IMR-90 (cell line): ENCODE data around the gene TAF7. TPM values are rescaled to one million over a fixed set of nuclear protein-coding genes. Genes with fewer than 3 reads are reported as not detected.
"Not testable (repeated sequence)": the region's sequence is repeated elsewhere in the genome, so short reads cannot be mapped to it uniquely, and the experiment has no call there.

Experiments used
- ATAC-seq: fragments of 200-7000 bp; cut with Tn5 transposase; 2 replicates; pipeline ENCODE4 v1.9.1; 2020; ENCODE audit warnings: low read depth, mild to moderate bottlenecking, moderate library complexity
- BruUV-seq: library from RNA; stranded (reverse); fragments of 400-500 nt; replicated peaks from 2 replicates; lab custom pipeline; 2021; lab: Mats Ljungman, UMichigan
- CTCF ChIA-PET: fragments of 300-600 bp; formaldehyde crosslinking; extraction: SDS; loops from one replicate; lab custom pipeline; 2021; ENCODE audit warnings: antibody characterized with exemption; lab: Yijun Ruan, JAX
- POLR2A ChIA-PET: fragments of 300-600 bp; sonication (Branson Sonifier 250); formaldehyde crosslinking; loops from one replicate; lab custom pipeline; 2022; ENCODE audit warnings: antibody characterized with exemption; ENCODE audit not compliant: unreplicated experiment; lab: Charles Lee
- DNase-seq: peaks from one replicate; pipeline ENCODE4 v3.0.0; 2013
- H2AFZ ChIP-seq: replicated peaks from 2 replicates; pipeline ENCODE3; 2013; ENCODE audit warnings: low read length, mild to moderate bottlenecking; ENCODE audit not compliant: poor library complexity
- H2AK5ac ChIP-seq: 2 replicates; pipeline ENCODE4 v1.6.1; 2013; ENCODE audit warnings: low read depth, low read length, inconsistent platforms
- H2AK9ac ChIP-seq: replicated peaks from 2 replicates; pipeline ENCODE3; 2013; ENCODE audit warnings: mild to moderate bottlenecking, low read depth, low read length, moderate library complexity; ENCODE audit not compliant: poor library complexity
- H2BK120ac ChIP-seq: 2 replicates; pipeline ENCODE4 v1.6.1; 2013; ENCODE audit warnings: low read depth, low read length, inconsistent platforms
- H2BK15ac ChIP-seq: 3 replicates; pipeline ENCODE4 v1.6.1; 2013; ENCODE audit warnings: low read depth, low read length, inconsistent platforms
- H2BK20ac ChIP-seq: 2 replicates; pipeline ENCODE4 v1.6.1; 2013; ENCODE audit warnings: low read depth, mild to moderate bottlenecking, inconsistent platforms, low read length, moderate library complexity
- H2BK5ac ChIP-seq: 2 replicates; pipeline ENCODE4 v1.6.1; 2013; ENCODE audit warnings: mild to moderate bottlenecking, low read depth, low read length, inconsistent platforms; ENCODE audit not compliant: poor library complexity, severe bottlenecking
- H3K14ac ChIP-seq: replicated peaks from 2 replicates; pipeline ENCODE4 v1.6.1; 2013; ENCODE audit warnings: low read depth, low read length, inconsistent platforms
- H3K18ac ChIP-seq: 2 replicates; pipeline ENCODE4 v1.6.1; 2013; ENCODE audit warnings: low read depth, low read length, control low read depth
- H3K23ac ChIP-seq: 2 replicates; pipeline ENCODE4 v1.6.1; 2013; ENCODE audit warnings: low read depth, low read length, inconsistent platforms
- H3K27ac ChIP-seq: 2 replicates; pipeline ENCODE4 v1.5.1; 2013; ENCODE audit warnings: mild to moderate bottlenecking, control low read depth, low read length; ENCODE audit not compliant: insufficient read depth
- H3K27me3 ChIP-seq: 2 replicates; pipeline ENCODE4 v1.6.1; 2013; ENCODE audit warnings: low read length; ENCODE audit not compliant: control insufficient read depth, insufficient read depth
- H3K36me3 ChIP-seq: 2 replicates; pipeline ENCODE4 v1.6.1; 2013; ENCODE audit warnings: low read length, mixed read lengths; ENCODE audit not compliant: control insufficient read depth, insufficient read depth
- H3K4ac ChIP-seq: 2 replicates; pipeline ENCODE4 v1.6.1; 2013; ENCODE audit warnings: low read depth, low read length, inconsistent platforms
- H3K4me1 ChIP-seq: 2 replicates; pipeline ENCODE4 v1.6.1; 2013; ENCODE audit warnings: low read length, mixed read lengths; ENCODE audit not compliant: control insufficient read depth, insufficient read depth
- H3K4me2 ChIP-seq: 2 replicates; pipeline ENCODE4 v1.6.1; 2013; ENCODE audit warnings: low read depth, mild to moderate bottlenecking, control low read depth, low read length, moderate library complexity
- H3K4me3 ChIP-seq: 2 replicates; pipeline ENCODE4 v1.5.1; 2013; ENCODE audit warnings: low read depth, mild to moderate bottlenecking, control low read depth, low read length, moderate library complexity; ENCODE audit not compliant: insufficient read depth
- H3K56ac ChIP-seq: 2 replicates; pipeline ENCODE4 v1.6.1; 2013; ENCODE audit warnings: low read length, inconsistent platforms; ENCODE audit not compliant: insufficient read depth; ENCODE audit errors: extremely low read depth
- H3K79me1 ChIP-seq, 2 experiments: 2 replicates each; pipeline ENCODE4 v1.6.1; 2013; ENCODE audit warnings: low read length in 2 of 2, inconsistent platforms in 1 of 2, low read depth in 1 of 2
- H3K9ac ChIP-seq: 2 replicates; pipeline ENCODE4 v1.6.1; 2013; ENCODE audit warnings: low read depth, low read length, control low read depth
- H3K9me1 ChIP-seq: 2 replicates; pipeline ENCODE4 v1.6.1; 2013; ENCODE audit warnings: low read length, inconsistent platforms; ENCODE audit not compliant: insufficient read depth
- H3K9me3 ChIP-seq: 2 replicates; pipeline ENCODE4 v1.6.1; 2013; ENCODE audit warnings: low read length; ENCODE audit not compliant: control insufficient read depth, insufficient read depth
- H4K20me1 ChIP-seq: 2 replicates; pipeline ENCODE4 v1.6.1; 2013; ENCODE audit warnings: low read length, inconsistent platforms; ENCODE audit not compliant: insufficient read depth
- H4K5ac ChIP-seq: 2 replicates; pipeline ENCODE4 v1.6.1; 2013; ENCODE audit warnings: mild to moderate bottlenecking, low read depth, low read length, control low read depth
- H4K8ac ChIP-seq, 2 experiments: 2 replicates each; pipeline ENCODE4 v1.6.1; 2013; ENCODE audit warnings: low read depth in 2 of 2, low read length in 2 of 2, control low read depth in 1 of 2, inconsistent platforms in 1 of 2
- H4K91ac ChIP-seq: 2 replicates; pipeline ENCODE4 v1.6.1; 2013; ENCODE audit warnings: low read depth, low read length, inconsistent platforms; ENCODE audit not compliant: insufficient read depth
- POLR2A ChIP-seq: IDR thresholded peaks from 2 replicates; pipeline ENCODE4 v1.6.1; 2012; ENCODE audit warnings: mild to moderate bottlenecking, low read depth, low read length
- SMC3 ChIP-seq: fragments of 150-350 bp; IDR thresholded peaks from 2 replicates; pipeline ENCODE4 v1.6.1; 2016; ENCODE audit warnings: low read depth, mild to moderate bottlenecking, antibody characterized with exemption, low read length, moderate library complexity
- WGBS, 2 experiments: methylation state at CpG; one replicate each; pipeline versions ENCODE4 v1.1.5 to v1.1.7; 2013; ENCODE audit warnings: missing lambda C conversion rate in 2 of 2; ENCODE audit not compliant: insufficient read length in 1 of 2; ENCODE audit errors: extremely low coverage in 2 of 2; 5-methylcytosine and 5-hydroxymethylcytosine counted together
- dilution Hi-C: fragments of 300-500 bp; cut with HindIII; formaldehyde crosslinking; loops from one replicate; pipeline ENCODE4 v1.14.3; 2018; ENCODE audit warnings: low sequenced_read_pairs; ENCODE audit not compliant: unreplicated experiment
- in situ Hi-C: fragments of 300-500 bp; cut with MboI; formaldehyde crosslinking; loops from 3 replicates; pipeline ENCODE4 v1.14.3; 2019; ENCODE audit warnings: low sequenced_read_pairs, inconsistent platforms, mixed read lengths
- intact Hi-C: fragments of 100-400 bp; cut with micrococcal nuclease; formaldehyde crosslinking; loops from 2 replicates; pipeline ENCODE4 v1.10.0; 2022
- polyA plus RNA-seq, 3 experiments: library from polyadenylated mRNA; depleted of rRNA; stranded (reverse); fragments of >200 nt; gene quantifications; 2 replicates each; pipeline ENCODE4 v1.2.3, GENCODE V29; 2012; ENCODE audit warnings: low replicate concordance in 1 of 3
- total RNA-seq: library from RNA; depleted of rRNA; stranded (reverse); fragments of >200 nt; gene quantifications from 2 replicates; pipeline ENCODE4 v1.2.3, GENCODE V29; 2012

The TAF7 gene
- total and polyA plus RNA-seq, 2 of the 4 experiments (the other 2 are of a cell fraction): 45.7 to 51.8 TPM

- Histone ChIP-seq H3K27me3 (no peaks in the 10 kb centered on the region; the same call in 1 of the 2 replicates), H2BK15ac (no peak overlapping the region), H2BK120ac (no peak overlapping the region), H4K91ac (no peak overlapping the region), H3K27ac (no peak overlapping the region), H3K4me3 (no peak overlapping the region), H3K4me2 (peak overlapping the region; percentile 32; the same call in 1 of the 2 replicates), H3K9me1 (no peaks in the 10 kb centered on the region), H2AK9ac (no peak overlapping the region), H3K4me1 (no peaks in the 10 kb centered on the region), H3K56ac (no peak overlapping the region), H3K9ac (no peak overlapping the region), H4K5ac (no peak overlapping the region), H3K4ac (no peak overlapping the region), H3K18ac (no peak overlapping the region), H3K36me3 (peaks cover 4% of the 10 kb centered on the region; the same call in 1 of the 2 replicates), H2AK5ac (no peak overlapping the region), H4K8ac (no peak overlapping the region), H3K23ac (no peak overlapping the region), H4K20me1 (no peaks in the 10 kb centered on the region), H2BK5ac (no peak overlapping the region), H2BK20ac (no peak overlapping the region), H3K14ac (no peak overlapping the region), H2AFZ (no peak overlapping the region), H3K79me1 (no peaks in the 10 kb centered on the region), H3K9me3 (peaks cover 49% of the 10 kb centered on the region)
- no CpG with 5 or more reads among the region's 1 CpG for WGBS, 2 experiments
- dilution Hi-C loops: no loop called here
- ChIA-PET CTCF (interaction anchor here (1.0 kb wide), 1 partner anchor 225 kb away, joined by 4 read pairs; no protein-coding TSS in a partner anchor), POLR2A (interaction anchor here (0.6 kb wide), 1 partner anchor 653 kb away, joined by 4 read pairs; no protein-coding TSS in a partner anchor)
- no peak for ATAC-seq
- no peak for TF ChIP-seq POLR2A
- TF ChIP-seq SMC3: no peak
- DNase-seq: no peak
- intact Hi-C loops: no loop called here
- in situ Hi-C loops: no loop called here
- no TSS peak for BruUV-seq
Observed at GRCh38 chr5:141342773-141343172, 22.2 kb upstream of the TAF7 start.

DNA sequence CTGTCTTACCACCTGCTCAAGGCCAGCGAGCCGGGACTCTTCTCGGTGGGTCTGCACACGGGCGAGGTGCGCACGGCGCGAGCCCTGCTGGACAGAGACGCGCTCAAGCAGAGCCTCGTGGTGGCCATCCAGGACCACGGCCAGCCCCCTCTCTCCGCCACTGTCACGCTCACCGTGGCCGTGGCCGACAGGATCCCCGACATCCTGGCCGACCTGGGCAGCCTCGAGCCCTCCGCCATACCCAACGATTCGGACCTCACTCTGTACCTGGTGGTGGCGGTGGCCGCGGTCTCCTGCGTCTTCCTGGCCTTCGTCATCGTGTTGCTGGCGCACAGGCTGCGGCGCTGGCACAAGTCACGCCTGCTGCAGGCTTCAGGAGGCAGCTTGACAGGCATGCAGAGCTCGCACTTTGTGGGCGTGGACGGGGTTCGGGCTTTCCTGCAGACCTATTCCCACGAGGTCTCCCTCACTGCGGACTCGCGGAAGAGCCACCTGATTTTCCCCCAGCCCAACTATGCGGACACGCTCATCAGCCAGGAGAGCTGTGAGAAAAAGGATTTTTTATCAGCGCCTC, 20.3 kb upstream of the TAF7 start:
- H3K79me1 ChIP-seq, H2BK5ac ChIP-seq, H4K91ac ChIP-seq, in situ Hi-C loops, H3K14ac ChIP-seq, ATAC-seq, H2AFZ ChIP-seq, H4K20me1 ChIP-seq, H3K4me3 ChIP-seq, H3K56ac ChIP-seq, H4K8ac ChIP-seq, H3K18ac ChIP-seq, DNase-seq, H2BK120ac ChIP-seq, H3K9ac ChIP-seq, BruUV-seq, H2AK5ac ChIP-seq, H3K36me3 ChIP-seq, H3K4me2 ChIP-seq, H3K23ac ChIP-seq, H2AK9ac ChIP-seq, intact Hi-C loops, H2BK15ac ChIP-seq, H3K27ac ChIP-seq, POLR2A ChIA-PET, H3K27me3 ChIP-seq, H4K5ac ChIP-seq, H2BK20ac ChIP-seq, H3K4ac ChIP-seq, H3K9me1 ChIP-seq, H3K4me1 ChIP-seq, CTCF ChIA-PET, dilution Hi-C loops: not testable (repeated sequence)
- peaks cover 46% of the 10 kb centered on the region for H3K9me3 ChIP-seq
- 73% methylated on average over 8 of the region's 45 CpGs; no CpG with 5 or more reads in 1 of the 2 experiments for WGBS, 2 experiments
